HT-29 (cell line): ENCODE results near the gene ARHGAP10. TPM values are rescaled to one million over a fixed set of nuclear protein-coding genes. Genes with fewer than 3 reads are reported as not detected.

Source experiments
- DNase-seq: peaks from one replicate; pipeline ENCODE4 v3.0.0-alpha.2; 2015; ENCODE audit warnings: low spot score
- total RNA-seq: library from RNA; depleted of rRNA; stranded (reverse); fragments of >200 nt; shearing (Covaris generic); gene quantifications from 2 replicates; pipeline ENCODE4 v1.2.3, GENCODE V29; 2014

The ARHGAP10 gene
- total RNA-seq, 1 experiment from 2014 or later = 9.3 TPM

- no peak for DNase-seq
Measured at GRCh38 chr4:148025981-148026380, 294.1 kb downstream of the ARHGAP10 start.

GRCh38 chr4:148027201-148027600 is 295.3 kb downstream of the ARHGAP10 start:
- DNase-seq = no peak

GRCh38 chr4:148029781-148030180 is 297.9 kb downstream of the ARHGAP10 start:
- no peak for DNase-seq

DNA sequence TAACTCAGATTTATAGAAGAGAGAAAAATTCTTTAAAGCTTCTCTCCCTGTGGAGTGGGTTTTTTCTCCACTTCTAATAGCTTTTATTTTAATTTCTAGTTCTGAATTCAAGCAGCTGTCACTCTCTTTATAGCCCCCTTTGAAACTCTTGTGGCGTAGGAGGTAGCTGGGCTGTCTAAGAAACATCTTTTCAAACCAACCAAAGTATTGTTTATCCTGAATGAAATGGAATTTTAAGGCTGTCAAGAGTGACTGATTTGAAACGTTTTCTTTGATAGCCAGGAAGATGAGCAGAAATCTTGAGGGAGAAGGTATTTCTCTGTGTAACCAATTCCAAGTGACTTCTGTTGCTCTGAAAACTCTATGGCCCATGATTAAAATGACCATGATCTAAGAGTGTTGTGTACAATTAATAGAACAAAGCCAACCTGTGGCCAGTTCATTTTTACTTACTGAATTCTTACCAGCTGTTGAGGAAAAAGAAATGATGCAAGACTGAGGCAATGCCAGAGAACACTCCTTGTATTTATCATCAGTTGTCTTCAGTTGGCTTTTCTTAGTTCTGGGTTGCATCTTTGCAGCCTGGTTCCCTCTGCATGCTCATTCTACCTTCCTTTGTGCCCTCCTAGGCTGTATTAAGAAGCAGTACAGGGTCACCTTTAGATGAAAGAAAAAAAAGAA is 298.4 kb downstream of the ARHGAP10 start:
- no peak for DNase-seq

DNA sequence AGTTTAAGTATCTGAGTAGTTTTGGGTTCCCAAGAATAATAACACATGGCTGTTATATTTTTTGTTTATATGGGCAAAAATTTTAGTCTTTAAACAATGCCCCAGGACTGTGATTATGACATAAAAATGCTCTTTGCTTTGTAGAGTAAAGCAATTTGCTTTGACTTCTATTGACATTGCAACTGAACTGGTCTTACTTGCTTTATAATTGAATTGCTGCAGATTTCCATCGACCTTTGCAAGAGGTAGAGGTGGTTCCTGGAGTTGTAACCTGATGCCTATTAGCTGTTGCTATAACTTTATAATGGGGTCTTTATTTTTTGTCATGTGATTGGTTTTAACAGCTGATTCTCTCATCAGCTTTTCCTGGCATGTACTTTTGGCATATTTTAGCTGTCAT is 302.9 kb downstream of the ARHGAP10 start:
- DNase-seq = no peak

- no peak for DNase-seq
Measured at GRCh38 chr4:148041606-148042329, 309.9 kb downstream of the ARHGAP10 start.

DNA sequence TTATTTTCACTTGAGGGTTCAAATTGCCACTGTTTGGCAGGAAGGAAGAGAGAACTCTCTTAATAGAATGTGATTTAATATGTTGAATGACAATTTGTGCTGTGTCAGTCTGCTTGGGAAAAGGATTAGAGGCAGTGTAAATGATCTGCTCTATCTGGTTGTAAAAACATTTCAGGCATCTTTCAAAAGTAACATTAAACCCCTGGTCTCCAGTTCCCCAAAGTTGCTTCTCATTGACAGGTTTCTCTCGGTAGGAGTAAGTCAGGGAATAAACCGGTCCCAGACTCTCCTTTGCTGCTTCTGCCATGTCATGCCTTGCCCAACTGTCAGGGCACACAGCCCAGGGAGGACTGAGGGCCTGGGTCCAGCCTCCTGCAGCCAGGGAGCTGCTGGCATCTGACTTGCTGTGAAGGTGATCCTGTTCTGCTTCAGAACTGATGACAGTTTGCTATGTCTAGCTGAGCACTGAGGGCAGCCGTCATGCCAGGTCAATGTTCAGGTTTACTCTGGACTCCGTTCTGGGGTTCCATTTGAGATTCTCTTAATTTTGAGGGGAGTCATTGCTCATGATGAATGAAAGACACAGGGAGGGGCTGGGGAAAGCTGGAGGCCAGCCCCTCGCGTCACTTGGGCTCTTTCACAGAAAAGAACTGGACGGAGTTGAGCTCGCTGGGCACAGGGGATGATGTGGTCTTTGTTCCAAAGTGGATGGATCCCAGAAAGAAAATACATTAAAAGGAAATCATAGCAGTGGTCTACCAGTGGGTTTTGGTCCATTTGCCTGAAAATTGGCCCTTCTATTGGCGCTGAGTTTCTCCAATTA is 312.4 kb downstream of the ARHGAP10 start:
- DNase-seq = no peak

DNA sequence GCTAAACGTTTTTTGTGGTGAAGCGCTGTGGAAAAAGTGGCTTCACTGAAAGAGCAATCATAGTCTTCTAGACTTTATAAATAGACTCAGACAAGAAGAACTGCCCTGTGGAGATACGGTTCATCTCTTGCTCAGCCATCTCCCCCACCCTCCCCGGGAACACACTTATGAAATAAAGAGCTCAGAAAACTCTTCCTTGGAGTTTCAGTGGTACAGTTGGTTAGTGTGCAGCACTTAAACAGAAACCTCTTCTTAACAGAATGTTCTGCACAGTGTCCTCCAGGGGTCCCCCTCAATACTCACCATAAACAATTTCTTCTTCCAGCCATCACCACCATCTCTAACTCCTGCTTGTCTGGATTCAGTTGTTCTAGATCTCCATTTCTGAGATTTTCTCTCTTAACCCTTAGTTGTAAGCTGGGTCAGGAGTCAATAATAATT is 313.0 kb downstream of the ARHGAP10 start:
- peak; percentile 28 for DNase-seq

- no peak for DNase-seq
Measured at GRCh38 chr4:148048598-148048997, 316.7 kb downstream of the ARHGAP10 start.

DNA sequence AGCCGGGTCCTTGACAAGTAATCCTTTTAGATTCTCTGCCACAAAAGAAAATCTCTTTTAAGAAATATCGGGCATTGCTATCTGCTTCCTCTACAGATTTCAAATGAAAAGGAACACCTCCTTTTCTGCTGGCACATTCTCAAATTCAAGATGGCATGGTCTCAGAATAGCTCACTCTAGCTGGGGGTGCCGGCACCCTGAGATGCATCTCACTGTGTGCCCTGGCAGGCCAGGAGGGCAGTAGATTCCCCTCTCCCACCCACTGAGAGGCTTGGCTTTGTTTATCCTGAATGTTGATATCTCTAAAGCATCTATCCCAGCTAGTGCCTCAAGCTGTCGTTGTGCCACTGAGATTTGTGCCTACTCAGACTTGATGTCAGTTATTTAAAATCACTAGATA is 319.5 kb downstream of the ARHGAP10 start:
- no peak for DNase-seq

DNA sequence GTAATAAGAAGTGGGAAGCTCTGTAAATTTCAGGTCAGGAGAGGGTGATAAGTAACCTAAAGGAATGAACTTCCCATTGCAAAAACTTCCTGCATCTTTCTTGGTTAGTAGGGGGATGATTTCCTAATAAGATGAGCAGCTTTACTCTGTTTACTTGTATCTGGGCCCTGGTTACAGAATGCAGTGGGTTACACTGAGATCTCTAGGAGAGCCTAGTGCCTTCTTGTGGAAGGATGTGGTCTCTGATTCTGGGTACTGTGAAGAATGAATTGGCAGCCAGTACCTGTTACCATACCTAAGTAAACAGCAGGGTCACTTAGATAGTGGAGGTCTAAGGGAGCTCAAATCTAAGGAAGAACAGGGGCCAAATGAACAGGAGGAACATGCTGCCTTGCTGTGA is 320.6 kb downstream of the ARHGAP10 start:
- no peak for DNase-seq

DNA sequence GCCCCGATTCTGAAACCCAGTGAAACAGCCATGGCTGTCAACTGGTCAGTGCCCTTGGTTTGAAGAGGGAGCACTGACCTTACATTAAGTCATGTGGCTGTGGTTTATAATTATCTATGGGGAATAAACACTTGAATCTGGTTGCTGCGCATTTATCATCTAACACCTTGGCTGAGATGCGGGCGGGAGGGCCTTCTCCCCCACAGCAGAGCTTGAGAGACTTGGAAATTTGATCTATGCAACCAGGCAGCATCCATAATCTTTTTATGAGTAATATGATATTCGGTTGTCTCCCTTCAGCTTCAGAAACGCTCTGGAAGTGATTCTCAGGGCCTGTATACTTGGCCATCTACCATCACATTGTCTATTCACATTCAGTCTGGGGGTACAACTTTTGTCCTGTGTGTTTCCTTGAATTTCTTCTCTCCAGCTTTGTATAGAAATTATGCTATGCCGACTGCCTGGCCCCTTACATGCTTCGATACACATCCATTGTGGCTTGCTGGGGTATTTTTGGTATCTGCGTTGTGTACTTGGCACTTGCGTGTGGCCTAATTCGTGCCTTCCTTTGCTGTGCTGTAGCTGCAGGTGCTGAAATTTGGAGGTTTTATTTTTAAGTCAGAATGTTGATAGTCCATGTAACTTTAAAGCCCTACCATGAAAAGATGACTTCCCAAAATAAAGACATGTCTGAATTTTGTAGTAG is 321.6 kb downstream of the ARHGAP10 start:
- DNase-seq = no peak

GRCh38 chr4:148054275-148054674 is 322.4 kb downstream of the ARHGAP10 start:
- peak; percentile 29 for DNase-seq

GRCh38 chr4:148055844-148056243 is 324.0 kb downstream of the ARHGAP10 start:
- no peak for DNase-seq

DNA sequence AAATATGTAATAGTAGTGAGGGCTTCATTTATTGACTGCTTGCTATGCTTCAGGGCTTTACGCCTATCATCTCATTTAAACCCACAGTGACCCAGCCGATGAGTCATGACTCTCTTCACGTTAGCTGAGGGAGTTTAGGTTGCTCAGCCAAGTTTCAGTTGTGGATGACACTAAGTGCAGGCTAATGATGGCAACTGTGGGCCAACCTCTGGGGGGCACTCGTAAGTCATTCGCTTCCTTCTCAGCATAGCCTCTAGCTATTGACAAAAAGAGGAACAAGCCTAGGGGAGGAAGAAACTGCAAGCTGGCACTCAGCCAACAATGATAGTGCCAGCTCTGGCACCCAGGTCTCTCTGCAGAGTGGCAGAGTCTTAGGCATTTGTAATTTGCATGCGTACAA is 325.0 kb downstream of the ARHGAP10 start:
- peak; percentile 3 for DNase-seq

DNA sequence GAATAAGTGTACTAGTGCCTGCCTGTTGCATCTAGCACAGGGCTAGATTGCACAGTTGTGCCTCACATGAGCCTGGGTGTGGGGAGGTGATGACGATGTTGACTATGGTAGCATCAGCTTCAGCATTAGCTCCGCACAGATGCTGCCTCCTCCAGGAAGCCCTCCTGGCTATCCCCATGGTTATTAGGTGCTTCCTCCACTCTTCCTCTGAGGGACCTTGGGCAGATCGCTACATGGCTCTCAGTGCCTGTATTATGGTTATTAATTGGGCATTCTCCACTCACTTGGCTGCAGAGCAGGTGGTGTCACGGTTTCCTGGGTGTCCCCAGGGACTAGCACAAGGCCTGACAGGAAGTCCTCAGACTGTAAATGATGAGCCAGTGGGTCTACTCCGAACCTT is 325.6 kb downstream of the ARHGAP10 start:
- no peak for DNase-seq

- no peak for DNase-seq
Measured at GRCh38 chr4:148057984-148058859, 326.3 kb downstream of the ARHGAP10 start.

- DNase-seq = no peak
Measured at GRCh38 chr4:148059617-148060180, 327.8 kb downstream of the ARHGAP10 start.

DNA sequence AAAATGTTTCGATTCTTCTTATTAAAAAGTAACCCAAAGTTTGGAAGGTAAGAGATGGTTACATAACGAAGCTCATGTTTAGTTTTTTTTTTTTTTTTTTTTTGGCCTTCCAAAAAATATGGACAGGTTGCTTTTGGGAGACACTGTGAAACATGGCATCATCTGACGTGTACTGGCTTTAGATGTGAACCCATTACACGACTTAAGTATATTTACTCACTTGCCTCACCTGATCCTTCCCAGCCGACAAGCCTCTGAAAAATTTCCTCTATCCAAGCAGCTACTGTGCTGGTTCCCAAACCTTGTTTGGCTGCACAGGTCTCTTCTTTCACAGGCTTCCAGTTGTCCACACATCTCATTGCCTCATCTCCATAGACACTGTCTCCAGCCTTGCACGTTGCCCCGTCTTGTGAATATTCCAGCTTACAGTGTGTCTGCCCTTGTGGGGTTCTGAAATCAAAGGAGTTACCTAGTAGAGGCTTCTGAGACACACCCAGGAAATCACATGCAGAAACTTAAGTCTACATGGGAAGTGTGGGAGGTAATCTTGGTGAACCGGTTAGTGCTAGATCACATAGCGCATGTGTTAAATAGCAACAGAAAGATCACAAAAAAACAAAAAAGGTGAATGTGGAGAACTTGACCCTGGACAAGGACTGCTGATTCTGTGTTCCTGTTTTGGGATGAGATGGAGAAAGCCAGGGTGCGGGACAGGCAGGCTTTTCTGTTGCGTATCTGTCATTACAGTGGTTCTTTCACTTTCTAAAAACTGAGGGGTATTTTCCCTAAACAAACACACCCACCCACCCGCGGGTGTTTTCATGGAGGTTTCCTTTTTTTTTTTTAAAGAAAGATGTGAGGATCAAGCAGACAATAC is 328.6 kb downstream of the ARHGAP10 start:
- no peak for DNase-seq
